IPS DF 4.7 (cell line): ENCODE data around the gene TRMO.

Experiments used
- DNase-seq: peaks from one replicate; pipeline ENCODE4 v3.0.0-alpha.2; 2013; ENCODE audit warnings: low spot score; ENCODE audit errors: extremely low read depth

TRMO gene

DNA sequence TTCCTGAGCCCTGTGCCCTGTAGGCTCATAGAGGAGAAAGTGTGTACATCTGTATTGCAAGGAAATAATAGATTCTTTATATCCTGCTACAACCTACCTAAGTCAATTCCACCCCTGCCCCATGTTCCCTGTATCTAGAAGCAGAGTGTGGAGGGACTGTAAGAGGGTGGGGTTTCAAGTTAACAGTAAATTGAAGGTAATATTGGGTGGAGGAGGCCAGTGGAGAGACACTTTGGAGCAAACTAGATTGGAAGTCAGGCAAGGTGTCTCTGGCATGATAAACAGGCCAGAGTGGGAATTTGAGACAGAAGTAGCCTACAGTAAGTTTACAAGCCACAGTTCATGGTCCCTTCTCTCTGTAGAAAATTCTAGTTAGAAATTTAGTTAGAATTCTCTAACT lies 17.9 kb upstream of the TRMO start:
- no peak for DNase-seq

GRCh38 chr9:97938081-97938644 lies 15.9 kb upstream of the TRMO start, which contains the start of gene HEMGN:
TSS of gene HEMGN (minus strand) at chr9:97938172. CDS start at chr9:97938136, 36 bp downstream.
- no peak for DNase-seq

DNA sequence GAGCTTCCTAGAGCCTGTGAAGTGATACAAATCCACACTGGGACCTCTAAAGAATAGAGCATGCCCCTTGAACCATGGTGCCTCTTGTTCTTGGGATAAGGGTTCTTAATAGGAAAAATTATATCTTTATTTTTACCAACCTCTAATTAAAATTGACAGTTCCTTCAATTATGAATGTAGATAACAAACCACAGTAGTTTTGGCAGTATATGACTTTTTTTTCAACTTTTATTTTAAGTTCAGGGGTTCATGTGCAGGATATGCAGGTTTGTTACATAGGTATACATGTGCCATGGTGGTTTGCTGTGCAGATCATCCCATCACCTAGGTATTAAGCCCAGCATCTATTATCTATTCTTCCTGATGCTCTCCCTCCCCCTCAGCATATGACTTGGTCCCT lies 14.7 kb upstream of the TRMO start:
- DNase-seq = no peak

GRCh38 chr9:97935276-97935675 lies 13.0 kb upstream of the TRMO start:
- no peak for DNase-seq

- DNase-seq = no peak
These were observed 12.2 kb upstream of the TRMO start for GRCh38 chr9:97934321-97935115.

GRCh38 chr9:97933297-97933998 lies 11.1 kb upstream of the TRMO start:
- no peak for DNase-seq

DNA sequence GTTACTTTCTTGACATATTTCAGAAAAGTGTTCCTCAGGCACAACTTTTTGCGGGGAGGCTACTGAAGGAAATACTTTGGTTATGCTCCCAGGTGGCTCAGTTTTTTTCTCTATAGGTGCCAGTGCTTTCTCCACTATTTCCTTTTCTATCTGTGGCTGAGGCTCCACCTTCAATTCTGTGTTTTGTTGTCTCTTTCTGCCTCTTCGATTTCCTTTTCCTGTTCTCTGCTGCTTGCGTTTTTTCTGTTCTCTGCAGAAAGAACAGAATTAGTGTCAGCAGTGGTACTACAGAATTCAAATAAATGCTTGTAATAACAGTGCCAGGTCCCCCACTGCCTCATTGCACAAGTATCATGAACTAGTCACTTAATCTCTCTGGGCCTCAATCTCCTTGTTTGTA lies 8.7 kb upstream of the TRMO start:
- DNase-seq = no peak

DNA sequence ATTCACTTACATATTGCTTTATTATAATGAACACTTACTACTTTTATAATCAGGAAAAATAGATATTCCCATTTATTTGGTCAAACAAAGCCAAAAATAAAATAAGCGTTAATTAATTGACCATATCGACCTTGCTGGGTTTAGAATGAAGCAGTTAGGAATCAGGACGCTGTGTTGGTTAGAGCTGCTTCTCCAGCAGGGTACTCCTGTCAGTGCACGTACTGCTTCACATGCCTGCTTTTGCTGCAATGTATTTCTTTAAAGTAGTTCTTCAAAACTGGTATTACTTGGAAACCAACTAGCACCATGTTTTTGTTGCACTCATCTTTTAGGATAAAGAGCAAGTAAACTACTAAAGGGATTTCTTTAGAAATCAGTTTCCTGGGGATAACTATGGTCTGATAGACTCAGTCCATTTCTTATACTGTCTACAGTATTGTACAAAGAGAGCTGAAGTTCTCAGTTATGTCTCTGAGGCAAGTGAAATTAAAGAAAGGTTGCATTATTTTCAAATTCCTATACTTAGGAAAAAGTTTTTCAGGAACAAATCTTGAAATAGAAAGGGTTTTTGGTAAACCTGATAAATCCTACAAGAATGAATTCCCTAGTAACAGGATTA lies 6.8 kb upstream of the TRMO start:
- DNase-seq = no peak

DNA sequence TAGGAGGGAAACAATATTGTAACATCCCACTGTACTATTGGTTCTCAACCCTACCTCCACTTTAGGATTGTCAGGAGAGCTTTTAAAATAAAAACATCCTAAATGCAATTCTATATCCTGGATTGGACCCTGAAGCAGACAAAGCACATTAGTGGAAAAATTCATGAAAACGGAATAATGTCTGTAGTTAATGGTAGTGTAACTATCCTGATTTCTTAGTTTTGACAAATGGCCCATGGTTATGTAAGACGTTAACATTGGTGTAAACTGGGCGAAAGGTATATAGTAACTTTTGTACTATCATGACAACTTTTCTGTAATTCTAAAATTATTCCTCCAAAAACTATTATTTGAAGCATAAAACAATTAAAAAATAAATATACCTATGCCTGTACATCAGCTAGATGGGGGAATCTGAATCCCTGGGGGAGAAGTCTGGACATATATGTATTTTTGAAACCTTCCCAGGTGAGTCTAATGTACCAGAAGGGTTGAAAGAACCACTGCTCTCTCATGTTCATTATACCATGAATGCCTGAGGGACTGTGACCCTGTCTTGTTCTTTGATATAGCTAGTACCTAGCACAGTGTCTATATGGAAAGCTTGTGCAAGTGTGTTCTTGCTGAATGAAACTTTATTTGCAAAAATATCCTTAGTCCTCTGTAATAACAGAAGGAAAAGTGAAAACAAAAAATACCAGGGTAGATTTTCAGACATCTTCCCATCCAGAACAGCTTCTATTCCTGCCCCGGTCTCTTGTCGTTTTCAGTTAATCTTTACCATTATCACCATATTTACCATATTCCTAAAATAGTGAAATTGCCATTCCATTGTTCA lies 3.4 kb upstream of the TRMO start:
- no peak for DNase-seq

GRCh38 chr9:97924386-97924785 lies 2.1 kb upstream of the TRMO start:
- DNase-seq = no peak

DNA sequence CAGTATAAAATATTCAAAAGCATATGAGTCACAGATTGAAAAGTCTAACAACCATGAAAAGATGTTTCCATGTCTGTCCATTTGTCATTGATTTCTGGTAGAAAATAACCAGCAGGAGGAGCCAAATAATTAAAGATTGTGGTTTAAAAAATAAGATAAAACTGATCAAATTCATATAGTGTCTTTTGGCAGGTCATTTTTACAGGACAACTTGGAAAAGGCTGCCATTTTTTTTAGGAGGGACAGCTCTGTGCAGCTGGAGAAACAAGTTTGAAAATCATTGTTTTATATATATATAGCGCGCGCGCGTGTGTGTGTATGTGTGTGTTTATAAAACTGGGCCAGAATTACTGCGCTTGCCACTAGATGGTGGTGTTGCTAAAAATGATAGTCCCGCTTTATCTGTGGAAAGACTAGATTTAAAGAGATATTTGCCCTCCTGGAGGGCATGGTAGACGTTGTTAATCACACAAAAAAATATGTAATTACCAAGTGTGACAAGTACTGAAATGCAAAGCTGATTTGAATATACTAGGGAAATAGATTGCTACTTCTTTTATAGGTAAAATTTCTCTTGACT lies 1.3 kb upstream of the TRMO start:
- no peak for DNase-seq

DNA sequence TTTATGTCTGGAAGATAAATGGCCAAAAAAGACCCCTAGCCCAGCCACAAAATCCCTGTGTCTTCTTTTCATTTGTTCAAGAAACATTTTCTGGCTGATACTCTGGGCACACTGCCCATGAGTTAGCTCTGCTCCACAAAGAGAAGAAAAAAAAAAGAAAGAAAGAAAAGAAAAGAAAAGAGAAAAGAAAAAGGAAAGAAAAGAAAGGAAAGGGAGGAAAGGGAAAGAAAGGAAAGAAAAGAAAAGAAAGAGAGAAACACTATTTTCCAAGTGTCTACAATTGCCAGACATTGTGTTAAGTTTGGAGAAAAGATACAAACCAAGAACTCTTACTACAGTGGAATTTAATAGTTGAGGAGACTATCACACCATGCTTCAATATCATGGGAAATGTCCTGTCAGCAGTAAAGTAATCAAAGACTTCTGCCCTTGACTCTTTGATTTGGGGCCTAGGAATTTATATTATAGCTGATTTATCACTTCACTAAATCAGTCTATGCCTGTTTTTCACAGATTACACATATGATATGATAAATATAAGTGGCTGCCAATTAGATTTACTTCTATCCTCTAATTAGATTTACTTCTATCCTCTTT lies 3.0 kb downstream of the TRMO start:
- no peak for DNase-seq

GRCh38 chr9:97918611-97919010 lies 3.7 kb downstream of the TRMO start:
- no peak for DNase-seq

- no peak for DNase-seq
These were observed 10.3 kb downstream of the TRMO start for GRCh38 chr9:97911970-97912369.

GRCh38 chr9:97911528-97911927 lies 10.8 kb downstream of the TRMO start:
- no peak for DNase-seq

GRCh38 chr9:97910357-97910756 lies 11.9 kb downstream of the TRMO start:
- no peak for DNase-seq

GRCh38 chr9:97908705-97909104 lies 13.6 kb downstream of the TRMO start:
- no peak for DNase-seq

- DNase-seq = no peak
These were observed 14.7 kb downstream of the TRMO start for GRCh38 chr9:97907632-97908031.

- no peak for DNase-seq
These were observed 15.3 kb downstream of the TRMO start for GRCh38 chr9:97907046-97907445.

GRCh38 chr9:97906236-97906831 lies 16.0 kb downstream of the TRMO start:
- no peak for DNase-seq
